Caco-2 (cell line): ENCODE data around the gene NKD2. TPM values are rescaled to one million over a fixed set of nuclear protein-coding genes. Genes with fewer than 3 reads are reported as not detected.
"Not testable (repeated sequence)": the region's sequence is repeated elsewhere in the genome, so short reads cannot be mapped to it uniquely, and the experiment has no call there.

Experiments used
- BruUV-seq: library from RNA; stranded (reverse); fragments of 400-500 nt; replicated peaks from 2 replicates; lab custom pipeline; 2021; lab: Mats Ljungman, UMichigan
- CTCF ChIA-PET: fragments of 300-600 bp; sonication (Branson Sonifier 250); formaldehyde crosslinking; loops from one replicate; lab custom pipeline; 2022; ENCODE audit warnings: antibody characterized with exemption; lab: Charles Lee
- POLR2A ChIA-PET: fragments of 300-600 bp; sonication (Branson Sonifier 250); formaldehyde crosslinking; loops from one replicate; lab custom pipeline; 2022; ENCODE audit warnings: antibody characterized with exemption; lab: Charles Lee
- DNase-seq, 2 experiments: peaks; one replicate each; pipeline versions ENCODE4 v3.0.0 to v3.0.0-alpha.2; 2020 to 2022
- H3K27me3 ChIP-seq: replicated peaks from 2 replicates; pipeline ENCODE4 v1.6.0; 2011; ENCODE audit warnings: low read length; ENCODE audit not compliant: control insufficient read depth, insufficient read depth
- H3K36me3 ChIP-seq: 2 replicates; pipeline ENCODE4 v1.5.1; 2011; ENCODE audit warnings: low read length; ENCODE audit not compliant: control insufficient read depth, insufficient read depth
- H3K4me1 ChIP-seq: fragments of 250-450 bp; sonication (Bioruptor Pico); 2 replicates; pipeline ENCODE4 v1.5.1; 2020; ENCODE audit warnings: mild to moderate bottlenecking
- H3K4me3 ChIP-seq: 2 replicates; pipeline ENCODE4 v1.5.1; 2011; ENCODE audit warnings: low read depth, mild to moderate bottlenecking, control low read depth, low read length
- H3K9me3 ChIP-seq: fragments of 250-450 bp; sonication (Bioruptor Pico); 2 replicates; pipeline ENCODE4 v1.5.1; 2020; ENCODE audit warnings: mild to moderate bottlenecking, moderate library complexity
- H3K27ac Mint-ChIP-seq: one replicate; pipeline ENCODE4 v1.8.0; 2022; ENCODE audit warnings: mixed read lengths; ENCODE audit not compliant: unreplicated experiment
- H3K27me3 Mint-ChIP-seq: one replicate; pipeline ENCODE4 v1.8.0; 2022; ENCODE audit warnings: mixed read lengths; ENCODE audit not compliant: insufficient read depth, unreplicated experiment
- H3K36me3 Mint-ChIP-seq: one replicate; pipeline ENCODE4 v1.8.0; 2022; ENCODE audit warnings: mild to moderate bottlenecking, mixed read lengths; ENCODE audit not compliant: insufficient read depth, unreplicated experiment
- H3K4me1 Mint-ChIP-seq: one replicate; pipeline ENCODE4 v1.8.0; 2022; ENCODE audit warnings: low read depth, mixed read lengths; ENCODE audit not compliant: unreplicated experiment
- H3K4me3 Mint-ChIP-seq: one replicate; pipeline ENCODE4 v1.8.0; 2022; ENCODE audit warnings: mild to moderate bottlenecking, moderate library complexity, mixed read lengths; ENCODE audit not compliant: unreplicated experiment
- H3K9me3 Mint-ChIP-seq: one replicate; pipeline ENCODE4 v1.8.0; 2022; ENCODE audit warnings: mixed read lengths; ENCODE audit not compliant: unreplicated experiment
- intact Hi-C: fragments of 100-400 bp; cut with micrococcal nuclease; formaldehyde crosslinking; loops from one replicate; pipeline ENCODE4 v1.10.0; 2022; ENCODE audit not compliant: unreplicated experiment
- total RNA-seq: library from RNA; stranded (reverse); gene quantifications from 2 replicates; pipeline ENCODE4 v1.2.3, GENCODE V29; 2022
- TF ChIP-seq, protein P1 (sequence below), 2 experiments: fragments of 200-600 bp in 1 of 2; IDR thresholded peaks; 1 replicate in 1 of 2; 2 replicates in 1 of 2; pipeline versions ENCODE4 v1.5.1 to v1.8.0; 2011 to 2022; ENCODE audit warnings: antibody characterized with exemption in 1 of 2, control low read depth in 1 of 2, inconsistent platforms in 1 of 2, low read depth in 1 of 2, low read length in 1 of 2, mild to moderate bottlenecking in 1 of 2, moderate library complexity in 1 of 2; ENCODE audit not compliant: insufficient read depth in 1 of 2, severe bottlenecking in 1 of 2, unreplicated experiment in 1 of 2

The NKD2 gene
- total RNA-seq, 1 experiment from 2014 or later, result 17.7 TPM

DNA sequence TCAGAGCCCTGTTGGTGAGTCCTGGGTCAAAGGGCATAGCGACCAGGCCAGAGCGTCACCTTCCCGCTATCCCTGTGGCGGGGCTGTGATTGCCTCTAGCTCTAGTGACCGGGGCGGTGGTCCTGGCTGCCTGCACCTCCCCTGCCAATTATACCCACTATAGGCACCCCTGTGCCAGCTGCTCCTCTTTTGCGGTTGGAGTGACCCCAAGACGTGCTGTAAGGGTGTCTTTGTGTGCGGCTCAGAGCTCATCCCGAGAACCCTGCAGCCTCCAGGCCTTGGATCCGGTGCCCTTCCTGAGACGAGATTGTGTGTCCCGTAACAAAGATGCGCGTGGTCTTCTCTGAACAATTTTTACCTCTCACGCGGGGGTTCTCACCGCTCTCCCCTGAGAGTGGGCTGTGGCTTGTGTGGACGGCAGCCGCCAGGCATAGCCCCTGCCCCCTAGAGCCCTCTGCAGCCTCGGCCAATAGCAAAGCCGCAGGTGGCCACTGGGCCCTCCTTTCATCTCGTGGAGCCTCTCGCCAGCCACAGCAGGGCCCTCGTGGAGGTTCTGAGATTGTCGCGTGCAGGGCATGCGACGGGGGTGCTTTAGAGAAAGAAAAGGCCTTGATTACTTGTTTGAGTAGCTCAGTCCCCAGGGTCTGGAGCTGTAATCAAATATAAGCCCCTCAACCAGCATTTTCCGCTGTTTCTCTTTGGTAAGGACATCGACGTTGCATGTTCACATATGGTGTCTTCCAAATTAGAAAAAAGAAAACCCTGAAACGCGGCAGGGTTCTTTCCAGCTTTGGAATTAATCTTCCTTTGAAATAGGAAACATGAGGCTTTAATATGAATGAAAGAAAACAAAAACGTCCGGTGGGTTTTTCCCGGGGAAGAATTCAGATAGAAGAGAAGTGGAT lies 10.7 kb downstream of the NKD2 start:
- Mint-ChIP-seq H3K27me3 (no peaks in the 10 kb centered on the region), H3K9me3 (no peaks in the 10 kb centered on the region), H3K4me3 (no peak overlapping the region), H3K27ac (no peak overlapping the region), H3K4me1 (no peaks in the 10 kb centered on the region), H3K36me3 (no peaks in the 10 kb centered on the region)
- no peaks in the 10 kb centered on the region for H3K27me3 ChIP-seq
- no peak for DNase-seq
- intact Hi-C loops, result no loop called here
- ChIA-PET CTCF (interaction anchor here (1.3 to 2.5 kb wide), 2 partner anchors 9 to 96 kb away, joined by 8 to 12 read pairs; no protein-coding TSS in a partner anchor), POLR2A (no interaction called here)
- no peak overlapping the region for H3K4me3 ChIP-seq
- H3K9me3 ChIP-seq, result no peaks in the 10 kb centered on the region
- TF ChIP-seq, protein P1, sequence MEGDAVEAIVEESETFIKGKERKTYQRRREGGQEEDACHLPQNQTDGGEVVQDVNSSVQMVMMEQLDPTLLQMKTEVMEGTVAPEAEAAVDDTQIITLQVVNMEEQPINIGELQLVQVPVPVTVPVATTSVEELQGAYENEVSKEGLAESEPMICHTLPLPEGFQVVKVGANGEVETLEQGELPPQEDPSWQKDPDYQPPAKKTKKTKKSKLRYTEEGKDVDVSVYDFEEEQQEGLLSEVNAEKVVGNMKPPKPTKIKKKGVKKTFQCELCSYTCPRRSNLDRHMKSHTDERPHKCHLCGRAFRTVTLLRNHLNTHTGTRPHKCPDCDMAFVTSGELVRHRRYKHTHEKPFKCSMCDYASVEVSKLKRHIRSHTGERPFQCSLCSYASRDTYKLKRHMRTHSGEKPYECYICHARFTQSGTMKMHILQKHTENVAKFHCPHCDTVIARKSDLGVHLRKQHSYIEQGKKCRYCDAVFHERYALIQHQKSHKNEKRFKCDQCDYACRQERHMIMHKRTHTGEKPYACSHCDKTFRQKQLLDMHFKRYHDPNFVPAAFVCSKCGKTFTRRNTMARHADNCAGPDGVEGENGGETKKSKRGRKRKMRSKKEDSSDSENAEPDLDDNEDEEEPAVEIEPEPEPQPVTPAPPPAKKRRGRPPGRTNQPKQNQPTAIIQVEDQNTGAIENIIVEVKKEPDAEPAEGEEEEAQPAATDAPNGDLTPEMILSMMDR (IDR thresholded peaks at IDR 0.05; ENCODE audit: insufficient read depth in 1 of 2, low read depth in 1 of 2, low read length in 1 of 2, severe bottlenecking in 1 of 2, unreplicated experiment in 1 of 2), result no peak
- no TSS peak for BruUV-seq
- H3K36me3 ChIP-seq, result no peaks in the 10 kb centered on the region
- H3K4me1 ChIP-seq, result 0 out of 2 replicates have a peak, but pooled peaks cover 3% of the 10 kb centered on the region

- no peaks in the 10 kb centered on the region for H3K36me3 ChIP-seq
- Mint-ChIP-seq H3K4me1 (no peaks in the 10 kb centered on the region), H3K36me3 (no peaks in the 10 kb centered on the region), H3K27me3 (no peaks in the 10 kb centered on the region), H3K9me3 (no peaks in the 10 kb centered on the region), H3K27ac (no peak overlapping the region), H3K4me3 (no peak overlapping the region)
- no peaks in the 10 kb centered on the region for H3K9me3 ChIP-seq
- ChIA-PET CTCF (interaction anchor here (0.7 to 2.5 kb wide), 3 partner anchors 11 to 97 kb away, joined by 3 to 12 read pairs (median 8); no protein-coding TSS in a partner anchor), POLR2A (no interaction called here)
- H3K27me3 ChIP-seq, result no peaks in the 10 kb centered on the region
- intact Hi-C loops, result no loop called here
- H3K4me3 ChIP-seq, result no peak overlapping the region
- BruUV-seq, result no TSS peak
- TF ChIP-seq, protein P1 (IDR thresholded peaks at IDR 0.05; ENCODE audit: insufficient read depth in 1 of 2, low read depth in 1 of 2, low read length in 1 of 2, severe bottlenecking in 1 of 2, unreplicated experiment in 1 of 2), result no peak
- H3K4me1 ChIP-seq, result 0 out of 2 replicates have a peak, but pooled peaks cover 3% of the 10 kb centered on the region
- DNase-seq, result no peak
These were observed 11.9 kb downstream of the NKD2 start for GRCh38 chr5:1020452-1020961.

- Histone ChIP-seq H3K4me1 (0 out of 2 replicates have a peak, but pooled peaks cover 3% of the 10 kb centered on the region), H3K4me3 (no peak overlapping the region), H3K36me3 (no peaks in the 10 kb centered on the region), H3K27me3 (no peaks in the 10 kb centered on the region), H3K9me3 (no peaks in the 10 kb centered on the region)
- TF ChIP-seq, protein P1 (IDR thresholded peaks at IDR 0.05; ENCODE audit: insufficient read depth in 1 of 2, low read depth in 1 of 2, low read length in 1 of 2, severe bottlenecking in 1 of 2, unreplicated experiment in 1 of 2), result no peak
- peak in 1 of 2 experiments; percentile 30 for DNase-seq
- Mint-ChIP-seq H3K4me3 (no peak overlapping the region), H3K9me3 (no peaks in the 10 kb centered on the region), H3K4me1 (no peaks in the 10 kb centered on the region), H3K27ac (no peak overlapping the region), H3K27me3 (no peaks in the 10 kb centered on the region), H3K36me3 (no peaks in the 10 kb centered on the region)
- CTCF ChIA-PET, result interaction anchor here (0.6 to 2.5 kb wide), 2 partner anchors 12 to 98 kb away, joined by 3 to 12 read pairs; no protein-coding TSS in a partner anchor
- POLR2A ChIA-PET, result no interaction called here
- intact Hi-C loops, result no loop called here
- no TSS peak for BruUV-seq
These were observed 12.8 kb downstream of the NKD2 start for GRCh38 chr5:1021136-1021968.

- intact Hi-C loops, H3K9me3 ChIP-seq, H3K4me1 ChIP-seq, BruUV-seq, H3K27ac Mint-ChIP-seq, DNase-seq, POLR2A ChIA-PET, CTCF ChIA-PET, H3K36me3 Mint-ChIP-seq, H3K27me3 ChIP-seq, H3K4me3 ChIP-seq, H3K27me3 Mint-ChIP-seq, H3K36me3 ChIP-seq, H3K4me1 Mint-ChIP-seq, H3K9me3 Mint-ChIP-seq, H3K4me3 Mint-ChIP-seq: not testable (repeated sequence)
These were observed 13.4 kb downstream of the NKD2 start for GRCh38 chr5:1021969-1022336.
